ENCODE data around the gene LYRM7.
"Not testable (repeated sequence)": the region's sequence is repeated elsewhere in the genome, so short reads cannot be mapped to it uniquely, and the experiment has no call there.

LYRM7 gene

GRCh38 chr5:131180407-131180806, 9.7 kb downstream of the LYRM7 start:
- no peak for DNase-seq (ENCODE audit: low read depth in 2 of 2)

DNA sequence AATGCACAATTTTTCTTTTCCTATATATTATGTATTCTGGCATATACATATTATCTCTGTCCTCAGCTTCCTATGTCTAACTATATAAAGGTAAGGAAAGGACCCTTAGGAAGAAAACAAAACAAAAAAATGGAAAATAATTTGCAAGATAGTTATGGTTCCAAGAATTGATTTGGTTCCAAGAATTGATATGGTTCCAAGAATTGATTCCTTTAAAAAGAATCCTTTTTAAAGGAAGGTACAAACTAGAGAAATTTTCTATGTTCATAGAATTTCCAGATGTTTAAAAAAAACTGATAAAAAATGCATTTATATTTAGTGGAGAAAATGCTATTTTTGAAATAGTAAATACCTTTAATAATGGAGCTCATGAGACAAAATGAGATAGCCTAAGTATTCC, 12.1 kb downstream of the LYRM7 start:
- no peak for DNase-seq (ENCODE audit: low read depth in 2 of 2)

- no peak for DNase-seq (ENCODE audit: low read depth in 2 of 2)
Observed at GRCh38 chr5:131185523-131186104, 14.9 kb downstream of the LYRM7 start.

- no peak for DNase-seq (ENCODE audit: low read depth in 2 of 2)
Observed at GRCh38 chr5:131186561-131187256, 16.0 kb downstream of the LYRM7 start.

DNA sequence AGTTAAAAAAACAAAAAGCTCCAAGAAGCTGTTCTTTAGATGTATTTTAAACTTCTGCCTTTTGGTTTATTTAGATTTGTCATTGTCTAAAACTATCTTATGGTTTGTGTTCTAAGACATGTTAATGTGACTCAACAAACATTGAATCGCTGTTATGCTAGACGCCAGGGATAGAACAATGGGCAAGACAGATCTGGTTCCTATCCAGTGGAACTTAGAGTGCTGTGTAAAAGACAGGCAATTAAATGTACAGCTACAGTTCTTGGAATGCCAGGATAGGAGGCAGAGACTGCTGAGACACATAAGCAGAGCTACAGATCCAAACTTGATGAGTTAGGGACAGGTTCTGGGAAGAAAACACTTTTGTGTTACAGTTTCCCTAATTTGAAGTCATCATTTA, 22.4 kb downstream of the LYRM7 start:
- DNase-seq (ENCODE audit: low read depth in 2 of 2): no peak

GRCh38 chr5:131193897-131194296, 23.2 kb downstream of the LYRM7 start:
- not testable (repeated sequence) for DNase-seq (ENCODE audit: low read depth in 2 of 2)

DNA sequence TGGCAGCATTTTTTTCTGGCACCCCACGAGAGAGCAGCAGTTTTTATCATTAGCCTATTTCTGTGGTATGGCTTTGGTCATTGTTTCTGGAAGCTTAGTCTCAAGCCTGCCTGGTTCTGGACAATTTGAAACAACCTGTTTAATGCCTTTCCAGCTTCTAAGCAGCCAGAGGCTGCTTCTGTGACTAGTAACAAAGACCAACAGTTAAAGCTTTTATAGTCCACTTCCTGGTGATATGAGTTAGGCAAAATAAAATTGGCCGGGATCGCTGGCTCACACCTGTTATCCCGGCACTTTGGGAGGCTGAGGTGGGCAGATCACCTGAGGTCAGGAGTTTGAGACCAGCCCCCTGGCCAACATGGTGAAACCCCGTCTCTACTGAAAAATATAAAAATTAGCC, 24.0 kb downstream of the LYRM7 start:
- DNase-seq (ENCODE audit: low read depth in 2 of 2): no peak

DNA sequence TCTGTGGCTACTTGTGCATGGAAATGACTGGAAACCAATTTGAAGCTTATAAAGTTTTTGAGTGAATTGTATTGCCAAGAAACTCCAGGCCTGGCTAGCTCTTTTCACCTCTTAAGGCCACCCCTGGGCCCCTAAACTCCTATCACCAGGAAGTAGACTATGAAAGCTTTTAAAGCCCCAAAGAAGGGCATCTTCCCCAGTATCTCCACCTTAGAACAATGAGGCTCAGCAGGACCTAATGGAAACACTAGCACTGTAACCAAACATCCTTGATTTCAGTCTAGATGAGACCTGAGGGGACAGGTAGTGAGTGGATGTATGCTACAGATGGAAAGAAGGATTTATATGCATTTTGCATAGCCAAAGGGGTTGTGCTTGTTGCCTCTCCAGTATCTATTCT, 25.0 kb downstream of the LYRM7 start:
- no peak for DNase-seq (ENCODE audit: low read depth in 2 of 2)

- no peak for DNase-seq (ENCODE audit: low read depth in 2 of 2)
Observed at GRCh38 chr5:131196331-131196730, 25.6 kb downstream of the LYRM7 start.

GRCh38 chr5:131198625-131199024, 27.9 kb downstream of the LYRM7 start:
- no peak for DNase-seq (ENCODE audit: low read depth in 2 of 2)

- DNase-seq (ENCODE audit: low read depth in 2 of 2): no peak
Observed at GRCh38 chr5:131200560-131200959, 29.8 kb downstream of the LYRM7 start.

DNA sequence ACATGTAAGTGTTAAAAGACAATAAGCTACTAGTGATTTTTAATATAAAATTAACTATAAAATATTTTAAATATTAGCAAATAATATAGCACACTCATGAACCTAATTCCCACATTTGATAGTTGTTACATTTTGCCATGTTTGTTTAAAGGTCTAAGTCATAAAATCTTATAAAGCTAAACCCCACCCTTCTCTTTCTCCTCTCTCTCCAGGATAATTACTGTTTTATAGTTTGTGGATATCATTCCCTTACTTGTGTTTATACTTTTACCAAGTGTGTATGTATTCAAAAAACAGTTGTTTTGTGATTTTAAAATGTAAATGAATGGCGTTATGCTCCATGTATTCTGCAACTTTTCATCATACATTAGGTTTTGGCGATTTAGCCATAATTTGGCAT, 34.2 kb downstream of the LYRM7 start:
- no peak for DNase-seq (ENCODE audit: low read depth in 2 of 2)

- no peak for DNase-seq (ENCODE audit: low read depth in 2 of 2)
Observed at GRCh38 chr5:131206061-131206460, 35.3 kb downstream of the LYRM7 start.

GRCh38 chr5:131206772-131207171, 36.0 kb downstream of the LYRM7 start:
- DNase-seq (ENCODE audit: low read depth in 2 of 2): no peak

DNA sequence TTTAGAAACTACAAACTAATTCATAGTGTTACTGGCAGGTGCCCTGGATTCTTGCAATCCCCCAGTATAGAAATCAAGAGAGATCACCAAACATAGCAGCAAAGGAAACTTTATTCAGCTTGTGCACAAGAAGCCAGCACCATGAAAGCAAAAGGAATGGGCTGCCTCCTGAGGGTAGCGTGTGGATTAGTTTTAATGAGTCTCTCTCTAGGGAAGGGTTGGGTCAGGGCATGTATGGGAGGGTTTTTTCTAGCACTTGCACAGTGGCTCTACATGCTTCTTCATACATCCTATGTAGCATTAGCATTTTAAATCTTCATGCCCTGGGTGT, 38.4 kb downstream of the LYRM7 start:
- no peak for DNase-seq (ENCODE audit: low read depth in 2 of 2)

DNA sequence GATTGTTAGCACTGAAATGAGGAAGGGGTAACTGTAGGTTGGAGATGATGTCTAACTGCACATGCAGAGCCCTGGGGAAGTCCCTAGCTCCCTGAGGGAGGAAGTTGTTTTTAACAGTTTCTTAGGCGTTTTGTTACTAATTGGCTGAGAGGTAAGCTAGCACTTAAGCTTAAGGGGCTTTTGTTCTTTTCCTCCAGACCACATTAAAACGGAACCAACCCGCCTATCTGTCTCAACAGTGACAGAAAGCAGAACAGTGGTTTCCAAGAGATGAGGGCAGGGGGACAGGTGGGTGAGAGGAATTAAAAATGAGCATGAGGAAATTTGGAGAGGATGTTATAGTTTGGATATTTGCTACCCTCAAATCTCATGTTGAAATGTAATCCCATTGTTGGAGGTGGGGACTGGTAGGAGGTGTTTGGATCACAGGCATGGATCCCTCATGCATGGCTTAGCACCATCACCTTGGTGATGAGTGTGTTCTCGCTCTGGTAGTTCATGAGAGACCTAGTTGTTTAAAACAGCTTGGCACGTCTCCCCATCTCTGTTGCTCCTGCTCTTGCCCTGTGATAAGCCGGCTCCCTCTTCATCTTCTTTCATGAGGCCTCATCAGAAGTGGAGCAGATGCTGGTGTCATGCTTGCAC, 38.9 kb downstream of the LYRM7 start:
- DNase-seq (ENCODE audit: low read depth in 2 of 2): peak in 1 of 2 donors; percentile 6

- DNase-seq (ENCODE audit: low read depth in 2 of 2): no peak
Observed at GRCh38 chr5:131210151-131210510, 39.4 kb downstream of the LYRM7 start.

GRCh38 chr5:131211669-131212068, 40.9 kb downstream of the LYRM7 start:
- DNase-seq (ENCODE audit: low read depth in 2 of 2): no peak

GRCh38 chr5:131212471-131213021, 41.8 kb downstream of the LYRM7 start:
- DNase-seq (ENCODE audit: low read depth in 2 of 2): no peak

- no peak for DNase-seq (ENCODE audit: low read depth in 2 of 2)
Observed at GRCh38 chr5:131214609-131215227, 44.0 kb downstream of the LYRM7 start.

GRCh38 chr5:131217791-131218190, 47.0 kb downstream of the LYRM7 start:
- DNase-seq (ENCODE audit: low read depth in 2 of 2): no peak

DNA sequence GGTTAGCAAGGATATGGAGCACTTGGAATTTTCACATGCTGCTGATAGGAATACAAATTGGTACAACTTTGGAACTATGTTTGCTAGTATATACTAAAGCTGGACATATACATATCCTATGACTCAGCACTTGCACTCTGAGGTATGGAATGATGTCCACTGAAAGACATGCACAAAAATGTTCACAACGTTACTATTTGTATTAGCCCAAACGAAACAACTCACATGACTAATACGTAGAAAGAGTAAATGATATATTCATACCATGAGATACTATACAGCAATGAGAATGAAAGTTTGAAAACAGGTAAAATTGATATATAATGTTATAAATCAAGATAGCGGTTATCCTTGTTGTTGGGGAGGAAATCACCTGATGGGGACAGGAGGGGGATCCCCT, 47.6 kb downstream of the LYRM7 start:
- no peak for DNase-seq (ENCODE audit: low read depth in 2 of 2)

GRCh38 chr5:131220566-131220965, 49.8 kb downstream of the LYRM7 start:
- DNase-seq (ENCODE audit: low read depth in 2 of 2): no peak

Measured in stimulated activated CD4-positive, alpha-beta T cell treated with anti-CD3 and anti-CD28 coated beads, Interleukin-1b, Interleukin-23, amount 100 ng/mL, for 1 hour (primary cell).